GM12878 (cell line): Measurements from ENCODE around the gene FAM120A. TPM values are rescaled to one million over a fixed set of nuclear protein-coding genes. Genes with fewer than 3 reads are reported as not detected.

Experiments used
- ATAC-seq: fragments of 200-7000 bp; cut with Tn5 transposase; 3 replicates; pipeline ENCODE4 v1.9.1; 2020; ENCODE audit warnings: mild to moderate bottlenecking, moderate library complexity
- BruUV-seq: library from RNA; stranded (reverse); fragments of 400-500 nt; replicated peaks from 2 replicates; lab custom pipeline; 2021; lab: Mats Ljungman, UMichigan
- CTCF ChIA-PET: fragments of 300-600 bp; sonication (Branson Sonifier 250); formaldehyde crosslinking; extraction: SDS; loops from one replicate; lab custom pipeline; 2021; ENCODE audit warnings: inconsistent platforms; lab: Yijun Ruan, JAX
- POLR2A ChIA-PET: fragments of 350-600 bp; formaldehyde crosslinking; extraction: SDS; loops from one replicate; lab custom pipeline; 2021; ENCODE audit warnings: inconsistent platforms; lab: Charles Lee
- RAD21 ChIA-PET: fragments of 300-600 bp; sonication (Branson Sonifier 250); formaldehyde crosslinking; loops from one replicate; lab custom pipeline; 2023; ENCODE audit warnings: antibody characterized with exemption; ENCODE audit not compliant: unreplicated experiment; lab: Charles Lee
- SMC1A ChIA-PET: fragments of 300-600 bp; sonication (Branson Sonifier 250); formaldehyde crosslinking; loops from one replicate; lab custom pipeline; 2023; ENCODE audit not compliant: unreplicated experiment, uncharacterized antibody; lab: Charles Lee
- DNase-seq: peaks from one replicate; pipeline ENCODE4 v3.0.0-alpha.2; 2011; ENCODE audit warnings: low read depth, low spot score
- FAIRE-seq: peaks from 3 replicates; lab custom pipeline; 2011; peaks lifted over from hg19 to GRCh38; lab: Jason Lieb, UNC
- H2AFZ ChIP-seq: 2 replicates; pipeline ENCODE4 v1.6.0; 2011; ENCODE audit warnings: low read depth, low read length, control low read depth; ENCODE audit not compliant: control insufficient read depth
- H3K27ac ChIP-seq: 2 replicates; pipeline ENCODE4 v1.5.1; 2011; ENCODE audit warnings: control low read depth; ENCODE audit not compliant: control insufficient read depth, insufficient read depth
- H3K27me3 ChIP-seq, 2 experiments: replicated peaks in 1 of 2; 2 replicates each; pipeline versions ENCODE4 v1.6.0 to v1.6.1; 2011; ENCODE audit warnings: low read length in 1 of 2; ENCODE audit not compliant: control insufficient read depth in 2 of 2, insufficient read depth in 2 of 2
- H3K36me3 ChIP-seq, 2 experiments: 2 replicates each; pipeline ENCODE4 v1.5.1; 2011; ENCODE audit warnings: low read length in 1 of 2; ENCODE audit not compliant: control insufficient read depth in 2 of 2, insufficient read depth in 2 of 2
- H3K4me1 ChIP-seq: 2 replicates; pipeline ENCODE4 v1.6.1; 2011; ENCODE audit warnings: mild to moderate bottlenecking, low read length, moderate library complexity, mixed read lengths; ENCODE audit not compliant: control insufficient read depth, insufficient read depth
- H3K4me2 ChIP-seq: 2 replicates; pipeline ENCODE4 v1.6.0; 2011; ENCODE audit warnings: control low read depth; ENCODE audit not compliant: control insufficient read depth, insufficient read depth
- H3K4me3 ChIP-seq: fragments of 200-600 bp; sonication (generic); 2 replicates; pipeline ENCODE4 v1.5.1; 2016
- H3K79me2 ChIP-seq: 2 replicates; pipeline ENCODE4 v1.6.0; 2011; ENCODE audit warnings: low read length; ENCODE audit not compliant: control insufficient read depth, insufficient read depth
- H3K9ac ChIP-seq: 2 replicates; pipeline ENCODE4 v1.8.0; 2011; ENCODE audit warnings: low read length, control low read depth, mixed read lengths; ENCODE audit not compliant: control insufficient read depth, insufficient read depth
- H3K9me3 ChIP-seq: replicated peaks from 3 replicates; pipeline ENCODE4 v1.5.1; 2011; ENCODE audit warnings: mild to moderate bottlenecking, low read length; ENCODE audit not compliant: control insufficient read depth, insufficient read depth
- H4K20me1 ChIP-seq: 2 replicates; pipeline ENCODE4 v1.6.0; 2011; ENCODE audit not compliant: control insufficient read depth, insufficient read depth
- CTCF ChIP-seq, 3 experiments: IDR thresholded peaks in 2 of 3; conservative IDR thresholded peaks in 1 of 3; 2 replicates each; pipeline ENCODE4 v1.5.1; 2011; ENCODE audit warnings: low read depth in 3 of 3, low read length in 3 of 3, mild to moderate bottlenecking in 3 of 3, control low read depth in 2 of 3, moderate library complexity in 2 of 3, inconsistent platforms in 1 of 3, mixed read lengths in 1 of 3; ENCODE audit not compliant: control insufficient read depth in 2 of 3, insufficient read depth in 1 of 3; ENCODE audit errors: extremely low read depth in 1 of 3
- ELK1 ChIP-seq: IDR thresholded peaks from 2 replicates; pipeline ENCODE4 v1.6.1; 2012; ENCODE audit warnings: low read depth, low read length, improper control_type of control experiment
- ESRRA ChIP-seq: IDR thresholded peaks from 2 replicates; pipeline ENCODE4 v1.6.1; 2012; ENCODE audit warnings: mild to moderate bottlenecking, low read length, improper control_type of control experiment
- TCF3 ChIP-seq: IDR thresholded peaks from 2 replicates; pipeline ENCODE4 v1.6.1; 2012; ENCODE audit warnings: low read depth, mild to moderate bottlenecking, low read length, borderline replicate concordance; ENCODE audit not compliant: insufficient read depth
- WGBS: methylation state at CpG from one replicate; pipeline ENCODE4 v1.1.6; 2016; ENCODE audit warnings: low lambda C conversion rate; ENCODE audit not compliant: insufficient replicate concordance, insufficient coverage; ENCODE audit errors: missing lambda C conversion rate; 5-methylcytosine and 5-hydroxymethylcytosine counted together
- in situ Hi-C: fragments of 300-500 bp; cut with MboI; formaldehyde crosslinking; loops from 9 replicates; pipeline ENCODE4 v1.14.3; 2018; ENCODE audit warnings: mixed read lengths
- intact Hi-C: fragments of 100-400 bp; cut with micrococcal nuclease; formaldehyde crosslinking; loops from one replicate; pipeline ENCODE4 v1.14.2; 2022; ENCODE audit not compliant: unreplicated experiment
- polyA plus RNA-seq, 11 experiments: library from polyadenylated mRNA; depleted of rRNA in 4 of 11; unstranded in 6 of 11; stranded (reverse) in 5 of 11; fragments of >200 nt; fragmentation: Nextera tagmentation in 4 of 11; fragmentation: Illumina TruSeq in 1 of 11; extraction: Ambion mirVana in 4 of 11; extraction: Trizol in 1 of 11; gene quantifications; 1 replicate in 1 of 11; 2 replicates in 10 of 11; pipeline versions ENCODE4 v1.2.1 to v1.2.3, GENCODE V29; 2011 to 2016; ENCODE audit warnings: inconsistent platforms in 2 of 11, missing spikeins in 2 of 11, low read depth in 1 of 11
- total RNA-seq, 4 experiments: library from RNA; depleted of rRNA in 3 of 4; stranded (reverse); fragments of >200 nt in 3 of 4; fragmentation: Illumina TruSeq in 1 of 4; extraction: Trizol in 1 of 4; gene quantifications; 2 replicates each; pipeline versions ENCODE4 v1.2.1 to v1.2.3, GENCODE V29; 2013 to 2021
- TF ChIP-seq, protein P1 (sequence below): IDR thresholded peaks from 2 replicates; pipeline ENCODE4 v1.6.1; 2011; ENCODE audit warnings: low read depth, mild to moderate bottlenecking, low read length, moderate library complexity, borderline replicate concordance; ENCODE audit errors: extremely low read depth
- TF ChIP-seq, protein P2 (sequence below): fragments of 450-650 bp; IDR thresholded peaks from 2 replicates; pipeline ENCODE4 v1.6.1; 2016; ENCODE audit warnings: mild to moderate bottlenecking
- TF ChIP-seq, protein P3 (sequence below): IDR thresholded peaks from 2 replicates; pipeline ENCODE4 v1.6.1; 2011; ENCODE audit warnings: borderline replicate concordance, low read depth, mild to moderate bottlenecking, moderate library complexity, low read length; ENCODE audit not compliant: insufficient read depth, poor library complexity, severe bottlenecking
- TF ChIP-seq, protein P4 (sequence below): fragments of 450-650 bp; IDR thresholded peaks from 2 replicates; pipeline ENCODE4 v1.6.1; 2016; ENCODE audit warnings: mild to moderate bottlenecking

The FAM120A gene
- total and polyA plus RNA-seq, 10 of the 15 experiments (the other 5 are each of a cell fraction or from before 2014, with no cell fraction given): 13.1 to 89.6 (median 52.5) TPM

DNA sequence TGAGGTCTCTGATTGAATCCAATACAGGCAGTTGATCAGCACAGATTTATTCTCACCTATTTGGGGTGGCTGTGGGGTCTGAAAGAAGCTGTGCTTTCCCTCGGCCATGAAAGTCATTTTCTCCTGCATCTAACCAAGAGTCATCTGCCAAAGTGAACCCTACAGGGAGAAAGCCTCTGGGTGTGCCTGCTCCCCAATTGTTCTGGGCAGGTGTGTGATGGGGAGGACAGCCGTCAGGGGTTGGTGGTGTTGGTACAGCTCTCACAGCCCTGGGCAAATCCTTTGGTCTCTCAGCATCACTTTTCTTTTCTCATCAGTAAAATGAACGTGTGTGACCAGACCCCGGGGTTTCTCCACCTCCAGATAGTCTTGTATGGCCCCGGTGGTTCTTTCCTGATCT, 127.4 kb downstream of the FAM120A start (continued):
- no peak for TF ChIP-seq TCF3

DNA sequence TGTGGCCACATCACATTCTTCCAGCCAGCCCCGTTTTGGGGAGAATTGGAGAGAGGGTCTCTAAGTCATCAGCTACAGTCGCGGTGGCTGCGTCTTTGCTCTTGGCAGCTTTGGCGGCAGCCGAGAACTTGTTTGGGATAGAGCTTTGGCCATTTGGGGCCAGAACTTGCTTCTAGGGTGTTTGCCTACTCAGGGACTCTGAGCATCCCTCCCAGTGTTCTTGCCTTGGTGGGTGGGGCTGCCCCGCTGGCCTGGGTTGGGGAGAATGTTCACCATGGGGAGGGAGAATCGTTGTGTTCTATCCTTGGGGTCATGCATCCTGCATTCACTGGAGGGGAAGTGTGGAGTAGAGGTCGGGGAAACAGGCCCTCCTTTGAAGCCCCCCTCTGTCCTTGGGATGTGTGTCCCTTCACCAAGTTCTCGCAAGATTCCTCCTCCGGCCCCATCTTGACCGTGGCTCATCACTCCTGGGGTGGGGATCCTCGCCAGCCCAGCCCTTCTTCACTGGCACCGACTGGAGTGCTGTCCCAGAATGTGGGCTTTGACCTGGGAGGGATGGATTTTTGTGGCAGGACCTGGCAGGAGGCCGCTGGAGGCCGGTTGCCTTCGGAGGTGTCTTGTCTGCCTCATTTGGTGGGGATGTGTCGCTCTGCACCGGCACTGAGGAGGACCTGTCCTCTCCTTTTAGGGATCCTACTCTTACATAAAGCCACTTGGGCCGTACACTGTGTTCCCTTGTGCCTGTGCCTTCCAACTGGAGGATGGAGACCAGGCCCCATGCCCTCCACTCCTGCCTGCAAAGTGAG, 128.4 kb downstream of the FAM120A start:
- Histone ChIP-seq H3K9me3 (peaks cover 2% of the 10 kb centered on the region; the same call in 2 of the 3 replicates), H3K4me1 (peaks cover 11% of the 10 kb centered on the region), H3K4me3 (no peak overlapping the region), H3K27ac (no peak overlapping the region), H3K79me2 (peaks cover 6% of the 10 kb centered on the region), H2AFZ (no peak overlapping the region), H3K4me2 (0 out of 2 replicates have a peak overlapping the region, but pooled peaks have one; percentile 17), H3K36me3 (no peaks in the 10 kb centered on the region), H4K20me1 (no peaks in the 10 kb centered on the region), H3K27me3 (no peaks in the 10 kb centered on the region), H3K9ac (no peak overlapping the region)
- ChIA-PET CTCF (interaction anchor here (4.5 kb wide), 1 partner anchor 14 kb away, joined by 24 read pairs; no protein-coding TSS in a partner anchor), RAD21 (no interaction called here), POLR2A (interaction anchor here (1.7 kb wide), 1 partner anchor 13 kb away, joined by 7 read pairs; no protein-coding TSS in a partner anchor), SMC1A (interaction anchor here (1.0 kb wide), 1 partner anchor 21 kb away, joined by 4 read pairs; no protein-coding TSS in a partner anchor)
- no peak for DNase-seq
- TF ChIP-seq, protein P1, sequence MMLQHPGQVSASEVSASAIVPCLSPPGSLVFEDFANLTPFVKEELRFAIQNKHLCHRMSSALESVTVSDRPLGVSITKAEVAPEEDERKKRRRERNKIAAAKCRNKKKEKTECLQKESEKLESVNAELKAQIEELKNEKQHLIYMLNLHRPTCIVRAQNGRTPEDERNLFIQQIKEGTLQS: no peak
- TF ChIP-seq CTCF (IDR thresholded peaks at IDR 0.05 in 2 of 3, conservative IDR thresholded peaks at IDR 0.05 in 1 of 3; ENCODE audit: control insufficient read depth in 2 of 3, extremely low read depth in 1 of 3, insufficient read depth in 1 of 3, low read depth in 3 of 3, low read length in 3 of 3): no peak
- TF ChIP-seq ELK1: no peak
- TF ChIP-seq, protein P2, sequence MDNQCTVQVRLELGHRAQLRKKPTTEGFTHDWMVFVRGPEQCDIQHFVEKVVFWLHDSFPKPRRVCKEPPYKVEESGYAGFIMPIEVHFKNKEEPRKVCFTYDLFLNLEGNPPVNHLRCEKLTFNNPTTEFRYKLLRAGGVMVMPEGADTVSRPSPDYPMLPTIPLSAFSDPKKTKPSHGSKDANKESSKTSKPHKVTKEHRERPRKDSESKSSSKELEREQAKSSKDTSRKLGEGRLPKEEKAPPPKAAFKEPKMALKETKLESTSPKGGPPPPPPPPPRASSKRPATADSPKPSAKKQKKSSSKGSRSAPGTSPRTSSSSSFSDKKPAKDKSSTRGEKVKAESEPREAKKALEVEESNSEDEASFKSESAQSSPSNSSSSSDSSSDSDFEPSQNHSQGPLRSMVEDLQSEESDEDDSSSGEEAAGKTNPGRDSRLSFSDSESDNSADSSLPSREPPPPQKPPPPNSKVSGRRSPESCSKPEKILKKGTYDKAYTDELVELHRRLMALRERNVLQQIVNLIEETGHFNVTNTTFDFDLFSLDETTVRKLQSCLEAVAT: no peak
- TF ChIP-seq, protein P3, sequence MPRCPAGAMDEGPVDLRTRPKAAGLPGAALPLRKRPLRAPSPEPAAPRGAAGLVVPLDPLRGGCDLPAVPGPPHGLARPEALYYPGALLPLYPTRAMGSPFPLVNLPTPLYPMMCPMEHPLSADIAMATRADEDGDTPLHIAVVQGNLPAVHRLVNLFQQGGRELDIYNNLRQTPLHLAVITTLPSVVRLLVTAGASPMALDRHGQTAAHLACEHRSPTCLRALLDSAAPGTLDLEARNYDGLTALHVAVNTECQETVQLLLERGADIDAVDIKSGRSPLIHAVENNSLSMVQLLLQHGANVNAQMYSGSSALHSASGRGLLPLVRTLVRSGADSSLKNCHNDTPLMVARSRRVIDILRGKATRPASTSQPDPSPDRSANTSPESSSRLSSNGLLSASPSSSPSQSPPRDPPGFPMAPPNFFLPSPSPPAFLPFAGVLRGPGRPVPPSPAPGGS: no peak
- TF ChIP-seq ESRRA: no peak
- TF ChIP-seq, protein P4, sequence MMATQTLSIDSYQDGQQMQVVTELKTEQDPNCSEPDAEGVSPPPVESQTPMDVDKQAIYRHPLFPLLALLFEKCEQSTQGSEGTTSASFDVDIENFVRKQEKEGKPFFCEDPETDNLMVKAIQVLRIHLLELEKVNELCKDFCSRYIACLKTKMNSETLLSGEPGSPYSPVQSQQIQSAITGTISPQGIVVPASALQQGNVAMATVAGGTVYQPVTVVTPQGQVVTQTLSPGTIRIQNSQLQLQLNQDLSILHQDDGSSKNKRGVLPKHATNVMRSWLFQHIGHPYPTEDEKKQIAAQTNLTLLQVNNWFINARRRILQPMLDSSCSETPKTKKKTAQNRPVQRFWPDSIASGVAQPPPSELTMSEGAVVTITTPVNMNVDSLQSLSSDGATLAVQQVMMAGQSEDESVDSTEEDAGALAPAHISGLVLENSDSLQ: no peak
- intact Hi-C loops: no loop called here
- ATAC-seq: no peak
- no peak for FAIRE-seq
- whole genome bisulfite sequencing: 83% methylated on average over 20 of the region's 20 CpGs
- no TSS peak for BruUV-seq
- in situ Hi-C loops: no loop called here
